ENCODE results near the gene SRP54. TPM values are rescaled to one million over a fixed set of nuclear protein-coding genes. Genes with fewer than 3 reads are reported as not detected.

SRP54 gene
- total RNA-seq, 2 donors from 2014 or later: 58.3 to 80.3 TPM

- no peak overlapping the region for H3K4me3 Mint-ChIP-seq
- no peak overlapping the region for H3K27ac ChIP-seq (ENCODE audit: low read depth, low read length)
- no peaks in the 10 kb centered on the region for H3K4me1 ChIP-seq (ENCODE audit: control insufficient read depth, insufficient read depth, low read length)
- no peak overlapping the region for H3K4me3 ChIP-seq (ENCODE audit: low read length)
- H3K4me1 Mint-ChIP-seq: no peaks in the 10 kb centered on the region
- 95% methylated on average over 2 of the region's 2 CpGs; no CpG with 5 or more reads in 1 of the 2 experiments for WGBS, 2 experiments (ENCODE audit: insufficient coverage in 1 of 2, insufficient read length in 1 of 2)
- no peak overlapping the region for H3K9ac ChIP-seq (ENCODE audit: extremely low read depth, low read length, poor library complexity, severe bottlenecking)
- H3K27ac Mint-ChIP-seq: no peak overlapping the region
- TF ChIP-seq, protein P1, sequence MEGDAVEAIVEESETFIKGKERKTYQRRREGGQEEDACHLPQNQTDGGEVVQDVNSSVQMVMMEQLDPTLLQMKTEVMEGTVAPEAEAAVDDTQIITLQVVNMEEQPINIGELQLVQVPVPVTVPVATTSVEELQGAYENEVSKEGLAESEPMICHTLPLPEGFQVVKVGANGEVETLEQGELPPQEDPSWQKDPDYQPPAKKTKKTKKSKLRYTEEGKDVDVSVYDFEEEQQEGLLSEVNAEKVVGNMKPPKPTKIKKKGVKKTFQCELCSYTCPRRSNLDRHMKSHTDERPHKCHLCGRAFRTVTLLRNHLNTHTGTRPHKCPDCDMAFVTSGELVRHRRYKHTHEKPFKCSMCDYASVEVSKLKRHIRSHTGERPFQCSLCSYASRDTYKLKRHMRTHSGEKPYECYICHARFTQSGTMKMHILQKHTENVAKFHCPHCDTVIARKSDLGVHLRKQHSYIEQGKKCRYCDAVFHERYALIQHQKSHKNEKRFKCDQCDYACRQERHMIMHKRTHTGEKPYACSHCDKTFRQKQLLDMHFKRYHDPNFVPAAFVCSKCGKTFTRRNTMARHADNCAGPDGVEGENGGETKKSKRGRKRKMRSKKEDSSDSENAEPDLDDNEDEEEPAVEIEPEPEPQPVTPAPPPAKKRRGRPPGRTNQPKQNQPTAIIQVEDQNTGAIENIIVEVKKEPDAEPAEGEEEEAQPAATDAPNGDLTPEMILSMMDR (conservative IDR thresholded peaks at IDR 0.05): no peak
- H3K36me3 ChIP-seq (ENCODE audit: control insufficient read depth, insufficient read depth, low read length): peaks cover 30% of the 10 kb centered on the region
- DNase-seq: no peak
- no peaks in the 10 kb centered on the region for H3K27me3 Mint-ChIP-seq (ENCODE audit: insufficient read depth)
- H3K27me3 ChIP-seq (ENCODE audit: control insufficient read depth, insufficient read depth, low read length, poor library complexity, severe bottlenecking): no peaks in the 10 kb centered on the region
- peaks cover 22% of the 10 kb centered on the region for H3K36me3 Mint-ChIP-seq (ENCODE audit: low read depth)
- no peaks in the 10 kb centered on the region for H3K9me3 ChIP-seq (ENCODE audit: control insufficient read depth, low read length)
- no peaks in the 10 kb centered on the region for H3K9me3 Mint-ChIP-seq
These were observed 17.6 kb upstream of the SRP54 start for GRCh38 chr14:34964977-34965764.

- Mint-ChIP-seq H3K4me1 (no peaks in the 10 kb centered on the region), H3K4me3 (no peak overlapping the region), H3K9me3 (no peaks in the 10 kb centered on the region), H3K27ac (no peak overlapping the region), H3K36me3 (ENCODE audit: low read depth) (peaks cover 20% of the 10 kb centered on the region), H3K27me3 (ENCODE audit: insufficient read depth) (no peaks in the 10 kb centered on the region)
- H3K4me3 ChIP-seq (ENCODE audit: low read length): no peak overlapping the region
- no peaks in the 10 kb centered on the region for H3K27me3 ChIP-seq (ENCODE audit: control insufficient read depth, insufficient read depth, low read length, poor library complexity, severe bottlenecking)
- H3K27ac ChIP-seq (ENCODE audit: low read depth, low read length): no peak overlapping the region
- no peak for DNase-seq
- no peaks in the 10 kb centered on the region for H3K9me3 ChIP-seq (ENCODE audit: control insufficient read depth, low read length)
- TF ChIP-seq, protein P1 (conservative IDR thresholded peaks at IDR 0.05): no peak
- H3K9ac ChIP-seq (ENCODE audit: extremely low read depth, low read length, poor library complexity, severe bottlenecking): no peak overlapping the region
- peaks cover 30% of the 10 kb centered on the region for H3K36me3 ChIP-seq (ENCODE audit: control insufficient read depth, insufficient read depth, low read length)
- no peaks in the 10 kb centered on the region for H3K4me1 ChIP-seq (ENCODE audit: control insufficient read depth, insufficient read depth, low read length)
- WGBS, 2 experiments (ENCODE audit: insufficient coverage in 1 of 2, insufficient read length in 1 of 2): 93 to 100% methylated on average over 1 to 4 of the region's 4 CpGs
These were observed 16.9 kb upstream of the SRP54 start for GRCh38 chr14:34965912-34966311.

- H3K9ac ChIP-seq (ENCODE audit: extremely low read depth, low read length, poor library complexity, severe bottlenecking): no peak overlapping the region
- no peaks in the 10 kb centered on the region for H3K4me1 ChIP-seq (ENCODE audit: control insufficient read depth, insufficient read depth, low read length)
- WGBS, 2 experiments (ENCODE audit: insufficient coverage in 1 of 2, insufficient read length in 1 of 2): 88 to 89% methylated on average over 1 to 3 of the region's 3 CpGs
- H3K4me3 ChIP-seq (ENCODE audit: low read length): no peak overlapping the region
- TF ChIP-seq, protein P1 (conservative IDR thresholded peaks at IDR 0.05): no peak
- no peak for DNase-seq
- H3K27ac Mint-ChIP-seq: no peak overlapping the region
- no peaks in the 10 kb centered on the region for H3K9me3 Mint-ChIP-seq
- H3K27ac ChIP-seq (ENCODE audit: low read depth, low read length): no peak overlapping the region
- H3K9me3 ChIP-seq (ENCODE audit: control insufficient read depth, low read length): no peaks in the 10 kb centered on the region
- H3K36me3 Mint-ChIP-seq (ENCODE audit: low read depth): peaks cover 18% of the 10 kb centered on the region
- H3K4me1 Mint-ChIP-seq: no peaks in the 10 kb centered on the region
- H3K36me3 ChIP-seq (ENCODE audit: control insufficient read depth, insufficient read depth, low read length): peaks cover 32% of the 10 kb centered on the region
- H3K27me3 Mint-ChIP-seq (ENCODE audit: insufficient read depth): no peaks in the 10 kb centered on the region
- no peak overlapping the region for H3K4me3 Mint-ChIP-seq
- H3K27me3 ChIP-seq (ENCODE audit: control insufficient read depth, insufficient read depth, low read length, poor library complexity, severe bottlenecking): no peaks in the 10 kb centered on the region
These were observed 16.4 kb upstream of the SRP54 start for GRCh38 chr14:34966413-34966812.
